Bronchial epithelial cell (primary cell): ENCODE results near the gene PSPN. TPM values are rescaled to one million over a fixed set of nuclear protein-coding genes. Genes with fewer than 3 reads are reported as not detected.
A peak's percentile ranks its signal among the peaks of the same experiment; 100 is the strongest.

Experiments used
- DNase-seq: peaks from one replicate; pipeline ENCODE4 v3.0.0-alpha.2; 2010; ENCODE audit warnings: low read depth
- FAIRE-seq: peaks from 2 replicates; lab custom pipeline; 2011; peaks lifted over from hg19 to GRCh38; lab: Jason Lieb, UNC
- H3K27me3 ChIP-seq: 2 replicates; pipeline ENCODE4 v1.5.1; 2011; ENCODE audit warnings: low read length; ENCODE audit not compliant: control insufficient read depth, insufficient read depth
- H3K36me3 ChIP-seq: 2 replicates; pipeline ENCODE4 v1.5.1; 2011; ENCODE audit warnings: low read length; ENCODE audit not compliant: control insufficient read depth, insufficient read depth
- H3K4me3 ChIP-seq: 2 replicates; pipeline ENCODE4 v1.5.1; 2011; ENCODE audit warnings: mild to moderate bottlenecking, low read depth, low read length, control low read depth
- CTCF ChIP-seq: IDR thresholded peaks from 2 replicates; pipeline ENCODE4 v1.5.1; 2011; ENCODE audit warnings: mild to moderate bottlenecking, moderate library complexity, low read length, control low read depth, inconsistent platforms; ENCODE audit not compliant: insufficient read depth, severe bottlenecking
- total RNA-seq: library from RNA; depleted of rRNA; stranded (reverse); fragments of >200 nt; gene quantifications from 2 replicates; pipeline ENCODE4 v1.2.1, GENCODE V29; 2014

PSPN gene
- total RNA-seq, 1 donor from 2014 or later: 0.26 TPM

- H3K4me3 ChIP-seq: no peak overlapping the region
- FAIRE-seq (no peak), DNase-seq (no peak)
- peaks cover 14% of the 10 kb centered on the region for H3K36me3 ChIP-seq
- TF ChIP-seq CTCF: no peak
- H3K27me3 ChIP-seq: no peaks in the 10 kb centered on the region
Measured at GRCh38 chr19:6376512-6377190, 918 bp upstream of the PSPN start.

- no peak overlapping the region for H3K4me3 ChIP-seq
- TF ChIP-seq CTCF: no peak
- DNase-seq: no peak
- no peaks in the 10 kb centered on the region for H3K36me3 ChIP-seq
- FAIRE-seq: no peak
- H3K27me3 ChIP-seq: no peaks in the 10 kb centered on the region
Measured at GRCh38 chr19:6374711-6375410, 872 bp downstream of the PSPN start.

- FAIRE-seq (no peak), DNase-seq (no peak)
- Histone ChIP-seq H3K4me3 (no peak overlapping the region), H3K36me3 (no peaks in the 10 kb centered on the region), H3K27me3 (no peaks in the 10 kb centered on the region)
- TF ChIP-seq CTCF: no peak
Measured at GRCh38 chr19:6374161-6374709, 1.5 kb downstream of the PSPN start.

- no peak for FAIRE-seq
- Histone ChIP-seq H3K36me3 (peaks cover under 1% of the 10 kb centered on the region), H3K27me3 (no peaks in the 10 kb centered on the region), H3K4me3 (peak overlapping the region; percentile 41)
- DNase-seq: no peak
- TF ChIP-seq CTCF: no peak
Measured at GRCh38 chr19:6373813-6374108, 2.0 kb downstream of the PSPN start.

GRCh38 chr19:6373096-6373812 is 2.5 kb downstream of the PSPN start:
- peaks cover 5% of the 10 kb centered on the region for H3K36me3 ChIP-seq
- DNase-seq (peak; percentile 90), FAIRE-seq (no peak)
- H3K4me3 ChIP-seq: peak overlapping the region; percentile 93
- no peak for TF ChIP-seq CTCF
- H3K27me3 ChIP-seq: no peaks in the 10 kb centered on the region
